A549 (cell line): ENCODE data around the gene LAMC3.

Experiments
- CBX8 ChIP-seq: fragments of 200-600 bp; sonication (generic); IDR thresholded peaks from 2 replicates; pipeline ENCODE4 v1.6.1; 2016
- CEBPB ChIP-seq, 2 experiments: fragments of >200 bp in 1 of 2; sonication (Bioruptor Twin) in 1 of 2; formaldehyde crosslinking in 1 of 2; IDR thresholded peaks; 2 replicates each; pipeline ENCODE4 v1.6.1; 2012 to 2016
- CHD2 ChIP-seq: fragments of 150-350 bp; IDR thresholded peaks from 2 replicates; pipeline ENCODE4 v1.6.1; 2014; ENCODE audit warnings: low read length; ENCODE audit not compliant: partially characterized antibody
- MAFK ChIP-seq: fragments of 450-650 bp; IDR thresholded peaks from 2 replicates; pipeline ENCODE4 v1.6.1; 2014; ENCODE audit not compliant: partially characterized antibody
- NR3C1 ChIP-seq: fragments of >200 bp; sonication (Bioruptor Twin); formaldehyde crosslinking; IDR thresholded peaks from 3 replicates; pipeline ENCODE4 v1.6.1; 2017
- PHF8 ChIP-seq: fragments of 200-600 bp; sonication (generic); IDR thresholded peaks from 2 replicates; pipeline ENCODE4 v1.6.1; 2016; ENCODE audit warnings: low read depth, mild to moderate bottlenecking, antibody characterized with exemption, moderate library complexity, borderline replicate concordance
- SMC3 ChIP-seq: fragments of >200 bp; sonication (Bioruptor Twin); formaldehyde crosslinking; IDR thresholded peaks from 3 replicates; pipeline ENCODE4 v1.6.1; 2018; ENCODE audit warnings: inconsistent platforms
- TF ChIP-seq, protein P1 (sequence below): fragments of >200 bp; sonication (Bioruptor Twin); formaldehyde crosslinking; IDR thresholded peaks from 3 replicates; pipeline ENCODE4 v1.5.1; 2016
- TF ChIP-seq, protein P2 (sequence below): fragments of 150-350 bp; IDR thresholded peaks from 2 replicates; pipeline ENCODE4 v1.6.1; 2014; ENCODE audit warnings: low read depth, mild to moderate bottlenecking, low read length
- TF ChIP-seq, protein P3 (sequence below): IDR thresholded peaks from 2 replicates; pipeline ENCODE4 v1.6.1; 2012
- TF ChIP-seq, protein P4 (sequence below): fragments of 200-600 bp; sonication (generic); IDR thresholded peaks from 2 replicates; pipeline ENCODE4 v1.6.1; 2016; ENCODE audit warnings: antibody characterized with exemption, mild to moderate bottlenecking, moderate library complexity

DNA sequence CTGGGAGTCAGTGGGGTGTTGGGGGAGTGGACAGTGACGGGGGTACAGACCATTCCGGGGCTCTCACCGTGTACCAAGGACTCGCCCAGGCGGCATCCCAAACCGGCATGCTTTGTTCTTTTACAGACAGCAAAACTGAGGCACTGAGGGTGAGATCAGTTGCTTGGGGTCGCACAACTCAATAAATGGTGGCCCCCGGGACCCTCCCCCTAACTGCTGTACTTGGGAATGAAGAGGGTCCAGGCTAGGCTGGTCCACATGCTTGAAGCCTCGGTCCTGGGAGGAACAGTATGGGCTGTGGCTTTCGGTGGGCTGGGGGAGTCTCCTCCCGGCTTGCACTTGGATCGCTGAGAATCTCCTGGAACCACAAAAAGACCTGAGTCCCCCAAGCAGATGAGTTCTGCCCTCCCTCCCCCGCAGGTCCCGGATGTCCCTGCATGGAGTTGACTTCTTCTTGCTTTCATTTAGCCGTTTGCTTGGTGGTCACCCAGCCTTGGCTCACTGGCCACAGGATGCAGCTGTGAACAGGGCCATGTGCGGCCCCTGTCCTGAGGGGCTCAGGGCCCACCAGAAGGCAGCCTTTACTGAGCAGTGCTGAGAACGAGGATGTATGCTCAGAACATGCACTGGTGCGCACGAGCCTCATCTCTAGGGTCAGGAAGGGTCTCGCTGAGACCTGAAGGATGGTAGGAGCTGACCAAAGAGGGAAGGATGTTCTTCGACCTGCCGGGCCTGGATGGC lies 4.2 kb downstream of the LAMC3 start:
- TF ChIP-seq, protein P1, sequence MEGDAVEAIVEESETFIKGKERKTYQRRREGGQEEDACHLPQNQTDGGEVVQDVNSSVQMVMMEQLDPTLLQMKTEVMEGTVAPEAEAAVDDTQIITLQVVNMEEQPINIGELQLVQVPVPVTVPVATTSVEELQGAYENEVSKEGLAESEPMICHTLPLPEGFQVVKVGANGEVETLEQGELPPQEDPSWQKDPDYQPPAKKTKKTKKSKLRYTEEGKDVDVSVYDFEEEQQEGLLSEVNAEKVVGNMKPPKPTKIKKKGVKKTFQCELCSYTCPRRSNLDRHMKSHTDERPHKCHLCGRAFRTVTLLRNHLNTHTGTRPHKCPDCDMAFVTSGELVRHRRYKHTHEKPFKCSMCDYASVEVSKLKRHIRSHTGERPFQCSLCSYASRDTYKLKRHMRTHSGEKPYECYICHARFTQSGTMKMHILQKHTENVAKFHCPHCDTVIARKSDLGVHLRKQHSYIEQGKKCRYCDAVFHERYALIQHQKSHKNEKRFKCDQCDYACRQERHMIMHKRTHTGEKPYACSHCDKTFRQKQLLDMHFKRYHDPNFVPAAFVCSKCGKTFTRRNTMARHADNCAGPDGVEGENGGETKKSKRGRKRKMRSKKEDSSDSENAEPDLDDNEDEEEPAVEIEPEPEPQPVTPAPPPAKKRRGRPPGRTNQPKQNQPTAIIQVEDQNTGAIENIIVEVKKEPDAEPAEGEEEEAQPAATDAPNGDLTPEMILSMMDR = no peak
- TF ChIP-seq SMC3 = no peak
- TF ChIP-seq CHD2 = no peak
- TF ChIP-seq NR3C1 = no peak
- TF ChIP-seq, protein P2, sequence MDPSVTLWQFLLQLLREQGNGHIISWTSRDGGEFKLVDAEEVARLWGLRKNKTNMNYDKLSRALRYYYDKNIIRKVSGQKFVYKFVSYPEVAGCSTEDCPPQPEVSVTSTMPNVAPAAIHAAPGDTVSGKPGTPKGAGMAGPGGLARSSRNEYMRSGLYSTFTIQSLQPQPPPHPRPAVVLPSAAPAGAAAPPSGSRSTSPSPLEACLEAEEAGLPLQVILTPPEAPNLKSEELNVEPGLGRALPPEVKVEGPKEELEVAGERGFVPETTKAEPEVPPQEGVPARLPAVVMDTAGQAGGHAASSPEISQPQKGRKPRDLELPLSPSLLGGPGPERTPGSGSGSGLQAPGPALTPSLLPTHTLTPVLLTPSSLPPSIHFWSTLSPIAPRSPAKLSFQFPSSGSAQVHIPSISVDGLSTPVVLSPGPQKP = no peak
- TF ChIP-seq, protein P3, sequence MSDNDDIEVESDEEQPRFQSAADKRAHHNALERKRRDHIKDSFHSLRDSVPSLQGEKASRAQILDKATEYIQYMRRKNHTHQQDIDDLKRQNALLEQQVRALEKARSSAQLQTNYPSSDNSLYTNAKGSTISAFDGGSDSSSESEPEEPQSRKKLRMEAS = no peak
- TF ChIP-seq CEBPB (IDR thresholded peaks at IDR 0.05) = no peak
- no peak for TF ChIP-seq MAFK
- TF ChIP-seq, protein P4, sequence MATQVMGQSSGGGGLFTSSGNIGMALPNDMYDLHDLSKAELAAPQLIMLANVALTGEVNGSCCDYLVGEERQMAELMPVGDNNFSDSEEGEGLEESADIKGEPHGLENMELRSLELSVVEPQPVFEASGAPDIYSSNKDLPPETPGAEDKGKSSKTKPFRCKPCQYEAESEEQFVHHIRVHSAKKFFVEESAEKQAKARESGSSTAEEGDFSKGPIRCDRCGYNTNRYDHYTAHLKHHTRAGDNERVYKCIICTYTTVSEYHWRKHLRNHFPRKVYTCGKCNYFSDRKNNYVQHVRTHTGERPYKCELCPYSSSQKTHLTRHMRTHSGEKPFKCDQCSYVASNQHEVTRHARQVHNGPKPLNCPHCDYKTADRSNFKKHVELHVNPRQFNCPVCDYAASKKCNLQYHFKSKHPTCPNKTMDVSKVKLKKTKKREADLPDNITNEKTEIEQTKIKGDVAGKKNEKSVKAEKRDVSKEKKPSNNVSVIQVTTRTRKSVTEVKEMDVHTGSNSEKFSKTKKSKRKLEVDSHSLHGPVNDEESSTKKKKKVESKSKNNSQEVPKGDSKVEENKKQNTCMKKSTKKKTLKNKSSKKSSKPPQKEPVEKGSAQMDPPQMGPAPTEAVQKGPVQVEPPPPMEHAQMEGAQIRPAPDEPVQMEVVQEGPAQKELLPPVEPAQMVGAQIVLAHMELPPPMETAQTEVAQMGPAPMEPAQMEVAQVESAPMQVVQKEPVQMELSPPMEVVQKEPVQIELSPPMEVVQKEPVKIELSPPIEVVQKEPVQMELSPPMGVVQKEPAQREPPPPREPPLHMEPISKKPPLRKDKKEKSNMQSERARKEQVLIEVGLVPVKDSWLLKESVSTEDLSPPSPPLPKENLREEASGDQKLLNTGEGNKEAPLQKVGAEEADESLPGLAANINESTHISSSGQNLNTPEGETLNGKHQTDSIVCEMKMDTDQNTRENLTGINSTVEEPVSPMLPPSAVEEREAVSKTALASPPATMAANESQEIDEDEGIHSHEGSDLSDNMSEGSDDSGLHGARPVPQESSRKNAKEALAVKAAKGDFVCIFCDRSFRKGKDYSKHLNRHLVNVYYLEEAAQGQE = no peak
- TF ChIP-seq CBX8 = no peak
- TF ChIP-seq PHF8 = no peak
